ENCODE data around the gene OXGR1. TPM values are rescaled to one million over a fixed set of nuclear protein-coding genes. Genes with fewer than 3 reads are reported as not detected.

The OXGR1 gene
- polyA plus RNA-seq, 6 donors from 2014 or later, result not detected

Other genes with a start within 250 kb of the OXGR1 start
- 10 to 100 TPM; 18.2 to 36.1 (median 21.3) TPM for gene MBNL2, start 227.9 kb upstream of the OXGR1 start, polyA plus RNA-seq (ENCODE audit: low read depth in 6 of 6)

Measured in naive B cell (primary cell).